ENCODE measurements around the gene SEPTIN1.

- TF ChIP-seq, protein P1, sequence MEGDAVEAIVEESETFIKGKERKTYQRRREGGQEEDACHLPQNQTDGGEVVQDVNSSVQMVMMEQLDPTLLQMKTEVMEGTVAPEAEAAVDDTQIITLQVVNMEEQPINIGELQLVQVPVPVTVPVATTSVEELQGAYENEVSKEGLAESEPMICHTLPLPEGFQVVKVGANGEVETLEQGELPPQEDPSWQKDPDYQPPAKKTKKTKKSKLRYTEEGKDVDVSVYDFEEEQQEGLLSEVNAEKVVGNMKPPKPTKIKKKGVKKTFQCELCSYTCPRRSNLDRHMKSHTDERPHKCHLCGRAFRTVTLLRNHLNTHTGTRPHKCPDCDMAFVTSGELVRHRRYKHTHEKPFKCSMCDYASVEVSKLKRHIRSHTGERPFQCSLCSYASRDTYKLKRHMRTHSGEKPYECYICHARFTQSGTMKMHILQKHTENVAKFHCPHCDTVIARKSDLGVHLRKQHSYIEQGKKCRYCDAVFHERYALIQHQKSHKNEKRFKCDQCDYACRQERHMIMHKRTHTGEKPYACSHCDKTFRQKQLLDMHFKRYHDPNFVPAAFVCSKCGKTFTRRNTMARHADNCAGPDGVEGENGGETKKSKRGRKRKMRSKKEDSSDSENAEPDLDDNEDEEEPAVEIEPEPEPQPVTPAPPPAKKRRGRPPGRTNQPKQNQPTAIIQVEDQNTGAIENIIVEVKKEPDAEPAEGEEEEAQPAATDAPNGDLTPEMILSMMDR (conservative IDR thresholded peaks at IDR 0.05; ENCODE audit: low read length): no peak
- TF ChIP-seq EZH2phosphoT487 (IDR thresholded peaks at IDR 0.05; ENCODE audit: borderline replicate concordance): no peak
Measured at GRCh38 chr16:30413112-30413806, 30.9 kb upstream of the SEPTIN1 start.
